Stimulated activated CD4-positive, alpha-beta T cell treated with anti-CD3 and anti-CD28 coated beads, Interleukin-2, amount 100 ng/mL, for 24 hours (primary cell): ENCODE measurements around the gene CDH4.

Experiments used
- DNase-seq, 2 donors: peaks; one replicate each; pipeline ENCODE4 v3.0.0-alpha.2; 2020

The CDH4 gene

GRCh38 chr20:61303217-61303616, 51.2 kb downstream of the CDH4 start:
- DNase-seq: no peak

DNA sequence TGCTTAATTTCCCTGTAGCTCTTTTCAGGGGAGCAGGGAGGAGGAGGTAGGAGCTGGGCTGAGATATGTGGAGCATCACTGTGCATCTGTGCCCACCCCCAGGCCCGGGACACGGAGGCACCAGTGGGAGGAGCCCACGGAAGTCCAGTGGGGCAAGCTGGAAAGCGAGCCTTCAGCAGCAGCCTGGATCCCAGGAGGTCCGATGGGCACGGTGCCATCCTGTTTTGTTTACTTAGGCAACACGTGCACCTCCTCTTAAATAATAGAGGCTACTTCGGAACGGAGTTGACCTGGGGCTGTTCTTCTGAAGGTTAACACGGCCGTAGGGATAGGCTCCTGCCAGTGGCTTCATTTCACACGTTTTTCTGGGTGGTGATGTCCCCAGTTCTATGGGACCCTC, 51.6 kb downstream of the CDH4 start:
- DNase-seq: no peak

GRCh38 chr20:61304750-61305149, 52.7 kb downstream of the CDH4 start:
- DNase-seq: no peak

- DNase-seq: no peak
Observed at GRCh38 chr20:61306937-61307475, 54.9 kb downstream of the CDH4 start.

GRCh38 chr20:61307686-61308476, 55.8 kb downstream of the CDH4 start:
- DNase-seq: no peak

DNA sequence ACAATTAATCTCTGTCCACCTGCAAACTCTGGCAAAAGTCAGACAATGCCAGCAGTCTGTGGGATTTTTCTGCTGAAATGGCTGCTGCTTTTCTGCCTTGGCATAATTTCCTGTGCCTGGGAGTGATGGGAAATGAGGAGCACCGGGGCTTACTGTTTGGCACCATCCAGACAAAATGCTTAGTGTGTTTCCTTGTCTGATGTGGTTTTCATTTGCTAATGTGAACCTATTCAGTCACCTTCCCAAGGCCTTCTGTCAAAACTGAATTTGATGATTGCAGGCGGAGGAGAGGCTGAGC, 56.4 kb downstream of the CDH4 start:
- DNase-seq: no peak

- DNase-seq: no peak
Observed at GRCh38 chr20:61310954-61311353, 58.9 kb downstream of the CDH4 start.

DNA sequence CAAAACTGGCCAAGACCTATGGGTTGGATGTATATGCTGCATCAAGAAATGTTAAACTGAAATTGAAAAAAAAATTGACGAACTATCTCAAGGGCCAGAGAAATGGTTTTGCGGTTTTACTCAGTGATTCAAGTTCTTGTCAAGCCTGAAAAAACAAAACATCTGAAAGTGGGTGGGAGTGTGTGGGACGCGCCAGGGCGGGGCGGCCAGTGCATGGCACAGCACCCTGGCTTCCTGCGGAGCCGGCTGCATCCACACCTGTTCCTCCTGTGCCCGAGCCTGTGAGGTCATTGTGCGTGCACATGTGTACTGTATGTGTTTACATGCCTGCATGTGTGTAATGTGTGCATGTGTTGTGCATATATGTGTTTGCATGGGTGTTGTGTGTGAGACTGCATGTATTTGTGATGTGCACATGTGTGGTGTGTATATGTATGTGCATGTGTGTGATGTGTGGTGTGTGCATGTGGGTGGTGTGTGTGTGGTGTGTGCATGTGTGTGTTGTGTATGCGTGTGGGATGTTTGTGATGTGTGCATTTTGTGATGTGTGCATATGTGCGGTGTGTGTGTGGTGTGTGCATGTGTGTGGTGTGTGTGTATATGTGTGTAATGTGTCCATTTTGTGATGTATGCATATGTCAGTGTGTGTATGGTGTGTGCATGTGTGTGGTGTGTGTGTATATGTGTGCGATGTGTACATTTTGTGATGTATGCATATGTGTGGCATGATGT, 59.8 kb downstream of the CDH4 start:
- DNase-seq: no peak

- DNase-seq: no peak
Observed at GRCh38 chr20:61312925-61313324, 60.9 kb downstream of the CDH4 start.

DNA sequence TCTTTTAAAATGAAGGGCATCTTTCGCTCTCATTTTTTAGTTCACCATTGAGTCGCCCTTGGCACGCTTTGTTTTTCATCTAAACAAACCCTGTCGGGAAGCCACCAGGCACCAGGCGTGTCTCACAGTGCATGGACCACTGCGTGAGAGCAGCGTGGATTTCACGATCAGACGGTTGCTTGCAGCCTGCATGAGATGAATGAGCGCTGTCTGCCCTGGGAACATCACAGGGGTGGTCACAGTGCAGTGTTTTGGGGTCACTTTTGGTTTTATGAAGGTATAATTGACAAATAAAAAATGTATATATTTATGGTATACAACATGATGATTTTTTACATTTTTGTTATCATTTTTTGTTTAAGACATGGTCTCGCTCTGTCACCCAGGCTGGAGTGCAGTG, 61.3 kb downstream of the CDH4 start:
- no peak for DNase-seq

GRCh38 chr20:61314326-61315010, 62.4 kb downstream of the CDH4 start:
- DNase-seq: no peak

DNA sequence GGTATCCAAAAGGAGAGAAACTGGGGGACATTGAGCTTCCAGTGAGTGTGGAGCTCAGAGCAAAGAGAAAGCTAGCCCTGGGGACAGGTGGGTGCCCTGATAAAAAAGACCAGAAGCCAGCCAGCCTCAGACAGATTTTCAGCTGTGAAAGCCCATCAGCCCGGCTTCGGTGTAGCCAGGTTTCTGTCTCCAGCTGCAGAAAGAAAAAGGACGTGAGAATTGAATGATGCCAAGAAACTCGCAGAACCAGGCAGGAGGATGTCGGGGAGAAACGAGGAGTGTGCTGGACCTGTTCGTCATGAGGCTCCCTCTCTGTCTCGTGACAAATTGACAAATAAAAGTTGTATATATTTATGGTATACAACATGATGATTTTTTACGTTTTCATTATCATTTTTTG, 63.3 kb downstream of the CDH4 start:
- no peak for DNase-seq

- DNase-seq: no peak
Observed at GRCh38 chr20:61316346-61316745, 64.3 kb downstream of the CDH4 start.

- DNase-seq: no peak
Observed at GRCh38 chr20:61317966-61318530, 66.0 kb downstream of the CDH4 start.

DNA sequence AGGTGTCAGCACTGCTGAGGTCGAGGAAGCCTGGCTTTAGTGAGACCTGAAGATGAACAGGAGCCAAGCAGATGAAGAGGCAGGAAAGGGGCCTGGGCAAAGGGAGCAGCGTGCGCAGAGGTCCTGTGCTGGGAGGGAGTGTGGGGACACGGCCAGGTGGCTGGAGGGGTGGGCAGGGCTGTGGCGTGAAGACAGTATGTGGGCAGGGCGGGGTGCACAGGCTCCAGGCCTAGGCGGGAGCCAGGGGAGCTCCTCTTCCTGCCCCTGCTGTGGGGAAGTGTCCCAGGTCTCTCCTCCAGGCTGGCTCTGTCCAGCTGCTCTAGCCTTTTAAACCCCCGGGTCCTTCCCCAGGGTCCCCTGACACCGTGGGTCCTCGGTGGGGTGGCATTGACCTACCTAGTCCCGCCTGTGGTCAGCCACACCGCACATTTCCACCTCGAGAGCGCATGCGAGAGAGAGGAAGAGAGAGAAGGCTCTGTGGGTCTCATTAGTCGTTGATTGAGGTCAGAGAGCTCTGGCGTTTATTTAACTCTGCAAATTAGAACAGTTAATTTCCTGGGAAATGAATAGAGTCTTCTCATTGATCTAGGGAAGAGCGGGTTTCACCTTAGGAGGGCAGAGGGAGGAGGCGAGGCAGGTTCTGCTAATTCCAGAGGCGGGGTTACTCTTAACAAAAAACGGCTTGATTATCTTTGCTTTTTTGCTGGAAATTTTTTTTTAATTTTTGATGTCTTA, 68.8 kb downstream of the CDH4 start:
- no peak for DNase-seq

DNA sequence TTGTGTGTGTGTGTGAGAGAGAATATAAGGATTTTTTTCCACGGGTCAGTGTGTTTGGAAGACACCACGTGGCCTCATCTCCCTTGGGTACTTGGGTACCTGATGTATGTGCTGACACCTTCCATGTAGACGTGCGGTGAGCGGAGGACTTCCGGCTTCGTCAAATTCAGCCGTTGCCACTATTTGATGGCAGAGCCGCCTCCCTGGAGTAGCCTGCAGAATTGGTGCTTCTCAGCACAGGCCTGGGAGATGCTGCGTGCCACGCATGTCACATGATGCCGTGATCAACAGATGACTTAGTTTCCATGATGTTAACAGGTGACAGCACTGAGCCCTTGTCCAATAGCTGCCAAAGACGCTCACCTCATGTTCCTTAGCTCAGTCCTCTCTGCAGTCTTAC, 69.4 kb downstream of the CDH4 start:
- DNase-seq: no peak

DNA sequence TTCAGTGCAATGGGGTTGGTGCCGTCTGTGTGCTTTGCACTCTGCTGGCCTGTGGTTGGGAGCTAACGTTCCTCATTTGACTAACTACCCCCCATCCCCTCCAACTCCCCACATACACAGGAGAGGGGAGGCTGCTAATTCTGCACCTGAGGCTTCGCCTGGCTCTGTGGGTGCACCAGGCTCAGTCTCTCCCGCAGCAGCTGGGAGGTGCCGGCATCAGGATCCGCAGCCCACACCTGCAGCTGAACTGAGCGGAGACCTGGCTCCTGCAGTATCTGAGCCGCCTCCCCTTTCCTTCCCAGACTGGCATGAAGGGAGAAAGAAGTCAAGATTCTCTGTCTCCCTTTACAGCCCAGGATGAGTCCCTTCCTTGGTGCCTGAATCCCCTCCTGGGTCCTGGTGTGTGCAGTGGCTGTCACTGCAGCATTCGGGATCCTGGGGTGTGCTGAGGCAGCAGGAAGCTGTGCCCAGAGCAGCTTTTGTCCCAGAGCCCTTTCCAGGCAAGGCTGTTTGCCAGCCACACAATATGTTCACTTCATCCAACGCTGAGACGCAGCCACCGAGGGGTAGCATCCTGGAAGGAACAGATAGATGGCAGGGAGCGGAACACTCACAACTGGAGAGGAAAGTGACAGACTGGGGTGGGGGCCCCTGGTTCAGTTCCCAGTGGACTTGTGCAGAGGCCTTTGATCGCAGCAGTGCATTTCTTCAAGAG, 70.2 kb downstream of the CDH4 start:
- DNase-seq: no peak

- DNase-seq: no peak
Observed at GRCh38 chr20:61324906-61325305, 72.8 kb downstream of the CDH4 start.

GRCh38 chr20:61325718-61326117, 73.7 kb downstream of the CDH4 start:
- DNase-seq: no peak

- no peak for DNase-seq
Observed at GRCh38 chr20:61328911-61329558, 77.0 kb downstream of the CDH4 start.

DNA sequence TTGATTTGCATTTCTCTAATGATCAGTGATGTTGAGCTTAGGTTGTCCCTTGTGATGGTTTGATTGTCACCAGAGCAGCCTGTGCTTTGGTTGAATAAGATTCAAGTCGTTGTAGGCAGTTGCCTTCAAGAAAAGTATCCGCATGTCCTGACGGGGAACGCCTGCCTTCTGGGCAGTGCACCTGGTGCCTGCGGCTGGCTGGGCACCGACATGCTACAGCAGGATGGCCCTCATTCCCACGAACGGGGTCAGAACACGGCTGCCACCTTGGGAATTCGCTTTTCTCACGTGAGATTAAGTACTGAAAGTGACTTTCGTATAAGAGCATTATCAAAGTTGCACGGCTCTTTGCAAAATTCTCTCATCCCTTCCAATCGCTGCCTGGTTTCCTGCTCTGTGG, 78.4 kb downstream of the CDH4 start:
- no peak for DNase-seq

GRCh38 chr20:61331543-61331942, 79.5 kb downstream of the CDH4 start:
- no peak for DNase-seq
